DMS114 treated with DMSO at 0.1 percent for 48 hours (cell line): ENCODE measurements around the gene HOXD12.
A peak's percentile ranks its signal among the peaks of the same experiment; 100 is the strongest.

Experiments used
- DNase-seq: peaks from one replicate; lab custom pipeline; 2025; ENCODE audit not compliant: unreplicated experiment; lab: John Stamatoyannopoulos, UW

Gene HOXD12

DNA sequence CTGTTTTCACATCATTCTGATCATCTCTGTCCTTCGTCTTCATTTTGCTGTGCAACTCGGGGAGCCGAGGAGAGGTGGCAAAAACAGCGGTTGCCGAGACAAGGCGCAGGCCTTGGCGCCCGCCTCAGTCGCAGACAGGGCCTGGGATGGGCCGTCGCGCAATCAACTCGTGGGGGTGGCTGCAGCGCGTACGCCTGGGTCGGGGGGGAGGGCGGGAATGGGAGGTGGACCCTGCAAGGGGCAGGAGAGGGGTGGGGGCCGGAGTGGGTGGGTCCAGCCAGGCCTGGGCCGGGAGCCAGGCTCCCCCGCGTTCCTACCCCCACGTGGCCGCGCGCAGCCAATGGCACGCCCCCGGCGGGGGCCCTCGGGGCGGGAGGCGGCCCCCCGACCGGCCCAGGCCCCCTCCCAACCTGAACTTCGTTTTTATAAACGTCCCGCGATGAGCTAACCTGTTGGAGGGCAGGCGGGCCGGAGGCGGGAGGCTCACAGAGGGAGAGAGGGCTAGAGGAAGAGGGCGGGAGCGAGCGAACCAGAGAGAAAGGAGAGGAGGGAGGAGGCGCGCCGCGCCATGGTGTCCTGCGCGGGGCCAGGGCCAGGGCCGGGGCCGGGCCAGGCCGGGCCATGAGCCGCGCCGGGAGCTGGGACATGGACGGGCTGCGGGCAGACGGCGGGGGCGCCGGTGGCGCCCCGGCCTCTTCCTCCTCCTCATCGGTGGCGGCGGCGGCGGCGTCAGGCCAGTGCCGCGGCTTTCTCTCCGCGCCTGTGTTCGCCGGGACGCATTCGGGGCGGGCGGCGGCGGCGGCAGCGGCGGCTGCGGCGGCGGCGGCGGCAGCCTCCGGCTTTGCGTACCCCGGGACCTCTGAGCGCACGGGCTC lies 7.1 kb upstream of the HOXD12 start, which contains the start of gene HOXD13:
Gene HOXD13 (plus strand): TSS at position 452 of the 875 bp plus-strand sequence. CDS start 170 bp downstream, at position 622.
- no peak for DNase-seq

- no peak for DNase-seq
Observed at GRCh38 chr2:176093145-176093897, 6.3 kb upstream of the HOXD12 start.

GRCh38 chr2:176093898-176094249 lies 5.7 kb upstream of the HOXD12 start:
- DNase-seq: no peak

GRCh38 chr2:176094349-176094748 lies 5.2 kb upstream of the HOXD12 start:
- no peak for DNase-seq

- no peak for DNase-seq
Observed at GRCh38 chr2:176095421-176095820, 4.2 kb upstream of the HOXD12 start.

DNA sequence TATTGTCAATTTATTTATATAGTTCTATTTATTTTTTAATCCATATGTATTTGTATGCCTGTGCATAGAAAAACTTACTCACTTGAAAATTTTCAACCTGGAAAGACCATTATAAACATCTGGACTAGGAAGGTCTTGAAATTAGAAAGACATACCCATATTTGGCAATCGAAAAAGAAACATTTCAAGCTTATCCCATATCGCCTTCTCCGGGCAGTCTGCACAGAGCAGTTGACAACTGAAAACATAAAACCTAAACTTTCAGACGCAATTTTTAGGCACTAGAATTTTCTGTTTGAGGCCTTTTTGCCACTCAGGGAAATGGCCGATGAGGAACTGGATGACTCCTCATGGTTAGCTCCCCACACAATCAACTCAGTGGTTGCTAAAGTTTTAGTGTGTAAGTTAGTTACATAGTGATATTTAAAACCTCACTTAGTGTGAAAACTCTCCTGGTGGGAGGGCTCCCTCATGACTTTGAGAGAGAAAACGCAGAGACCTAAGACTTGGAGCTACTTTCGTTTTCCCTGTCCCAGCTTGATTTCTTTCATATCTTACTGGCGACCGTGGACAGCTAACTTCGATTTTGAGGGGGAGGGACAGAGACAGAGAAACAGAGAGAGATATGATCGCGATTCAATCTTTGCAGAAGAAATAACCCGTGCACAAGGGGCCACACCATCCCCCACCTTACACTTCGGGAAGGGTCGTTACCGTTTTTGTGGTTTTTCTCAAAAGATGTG lies 3.2 kb upstream of the HOXD12 start:
- DNase-seq: no peak

DNA sequence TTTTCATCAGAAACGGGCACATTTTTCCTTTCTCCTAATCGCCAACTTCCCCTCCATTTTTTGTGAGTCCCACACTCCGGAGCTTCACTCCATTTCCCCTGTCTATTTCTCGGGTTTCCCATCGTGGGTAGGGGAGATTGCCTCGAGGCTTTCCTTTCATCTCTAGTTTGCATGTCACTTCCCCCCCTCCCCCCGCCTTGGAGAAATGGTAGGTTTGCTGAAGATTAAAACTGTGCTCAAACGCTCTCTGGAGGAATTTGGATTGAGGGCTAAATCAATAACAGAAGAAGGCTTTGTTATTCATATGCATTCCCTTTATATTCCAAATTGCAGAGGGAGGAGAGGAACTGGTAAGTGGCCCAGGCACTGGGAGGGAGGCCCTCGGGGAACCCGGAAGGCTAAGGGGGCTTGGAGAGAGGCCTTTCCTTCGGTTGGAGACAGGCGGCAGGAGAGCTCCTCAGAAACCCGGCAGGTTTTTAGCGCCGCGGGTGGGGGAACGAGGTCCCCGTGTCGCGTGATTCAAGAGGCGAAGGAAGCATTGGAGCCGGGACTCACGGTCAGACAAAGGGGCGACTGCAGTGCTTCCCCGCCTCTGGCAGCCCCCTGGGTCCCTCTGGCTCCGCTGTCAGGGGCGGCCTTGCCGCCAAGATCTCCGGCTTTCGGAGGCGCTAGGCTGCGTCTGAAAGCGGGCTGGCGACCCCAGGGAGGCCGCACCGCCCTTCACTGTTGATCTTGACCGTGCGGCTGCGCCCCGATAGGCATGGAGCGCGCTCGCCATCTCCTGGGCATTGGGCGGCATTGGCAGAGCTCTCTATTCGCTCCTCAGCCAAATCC lies 2.4 kb upstream of the HOXD12 start:
- peak; percentile 45 for DNase-seq

GRCh38 chr2:176097820-176098365 lies 1.7 kb upstream of the HOXD12 start:
- DNase-seq: no peak

- no peak for DNase-seq
Observed at GRCh38 chr2:176098366-176099158, 1.0 kb upstream of the HOXD12 start.

GRCh38 chr2:176099159-176099727 lies 352 bp upstream of the HOXD12 start:
- no peak for DNase-seq

DNA sequence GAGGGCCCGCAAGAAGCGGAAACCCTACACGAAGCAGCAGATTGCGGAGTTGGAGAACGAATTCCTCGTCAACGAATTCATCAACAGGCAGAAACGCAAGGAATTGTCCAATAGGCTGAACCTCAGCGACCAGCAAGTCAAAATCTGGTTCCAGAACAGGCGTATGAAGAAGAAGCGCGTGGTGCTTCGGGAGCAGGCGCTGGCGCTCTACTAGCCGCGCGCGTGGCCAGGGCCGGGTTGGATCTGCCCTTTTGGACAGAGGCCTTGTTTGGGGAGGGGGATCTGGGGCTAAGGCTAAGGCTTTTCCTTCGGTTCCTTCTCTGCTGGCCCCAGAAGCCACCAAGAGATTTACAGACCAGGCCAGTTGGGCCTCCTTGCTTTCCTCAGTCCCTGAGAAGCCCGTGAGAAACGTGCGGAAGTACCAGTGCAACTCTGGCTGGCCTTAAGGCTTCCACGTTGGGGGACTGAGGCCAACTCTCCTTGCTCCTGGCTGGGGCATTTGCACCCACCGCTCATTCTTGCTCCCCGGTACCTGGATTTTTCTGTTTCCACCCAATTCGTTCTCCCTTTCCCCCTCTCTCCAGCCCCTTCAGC lies 1.0 kb downstream of the HOXD12 start:
- no peak for DNase-seq

- no peak for DNase-seq
Observed at GRCh38 chr2:176101216-176101830, 1.7 kb downstream of the HOXD12 start.

DNA sequence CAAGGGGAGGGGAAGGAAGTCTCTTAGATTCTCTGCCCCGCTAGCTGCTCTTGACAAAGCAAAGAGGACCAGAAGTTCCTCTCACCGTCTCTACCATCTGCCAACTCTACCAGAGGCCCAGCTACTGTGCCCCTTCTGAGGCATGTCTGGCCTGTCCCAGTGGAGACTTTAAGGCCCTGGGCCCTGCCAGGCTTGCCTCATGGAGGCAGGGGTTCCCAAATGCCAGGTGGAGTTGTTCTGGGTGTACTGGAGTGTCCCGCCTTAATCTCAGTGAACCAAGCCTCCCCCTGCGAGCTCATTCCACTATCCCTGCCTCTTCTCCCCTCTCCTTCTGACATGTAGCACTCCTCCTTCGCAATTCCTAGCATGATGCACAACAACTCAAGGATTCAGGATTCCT lies 2.2 kb downstream of the HOXD12 start:
- DNase-seq: no peak

DNA sequence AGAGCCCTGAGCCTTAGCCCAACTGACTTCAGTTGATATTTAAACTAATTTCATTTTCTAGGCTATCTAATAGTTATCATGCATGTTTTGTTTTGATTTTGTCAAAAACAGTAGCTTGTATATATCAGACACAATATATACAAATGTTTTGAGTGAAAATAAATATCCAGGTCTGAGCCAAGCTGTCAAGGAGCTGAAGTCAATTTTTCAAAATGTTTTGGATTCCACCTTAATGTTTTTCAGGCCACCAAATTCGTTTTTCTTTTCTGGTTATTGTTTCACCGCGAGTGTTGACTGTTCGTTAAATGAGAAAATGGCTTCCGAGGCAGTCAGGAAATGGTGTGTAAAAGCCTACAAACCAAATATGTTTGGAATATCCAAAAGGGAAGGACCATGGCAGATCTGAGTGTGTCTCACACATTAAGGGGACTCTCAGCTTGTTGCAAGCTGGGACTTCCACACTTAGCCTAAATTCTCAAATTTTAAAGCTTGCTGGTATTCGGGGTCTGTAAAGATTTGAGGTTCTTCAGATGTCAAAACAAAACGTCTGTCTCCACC lies 2.8 kb downstream of the HOXD12 start:
- no peak for DNase-seq

- DNase-seq: no peak
Observed at GRCh38 chr2:176103194-176103593, 3.6 kb downstream of the HOXD12 start.

DNA sequence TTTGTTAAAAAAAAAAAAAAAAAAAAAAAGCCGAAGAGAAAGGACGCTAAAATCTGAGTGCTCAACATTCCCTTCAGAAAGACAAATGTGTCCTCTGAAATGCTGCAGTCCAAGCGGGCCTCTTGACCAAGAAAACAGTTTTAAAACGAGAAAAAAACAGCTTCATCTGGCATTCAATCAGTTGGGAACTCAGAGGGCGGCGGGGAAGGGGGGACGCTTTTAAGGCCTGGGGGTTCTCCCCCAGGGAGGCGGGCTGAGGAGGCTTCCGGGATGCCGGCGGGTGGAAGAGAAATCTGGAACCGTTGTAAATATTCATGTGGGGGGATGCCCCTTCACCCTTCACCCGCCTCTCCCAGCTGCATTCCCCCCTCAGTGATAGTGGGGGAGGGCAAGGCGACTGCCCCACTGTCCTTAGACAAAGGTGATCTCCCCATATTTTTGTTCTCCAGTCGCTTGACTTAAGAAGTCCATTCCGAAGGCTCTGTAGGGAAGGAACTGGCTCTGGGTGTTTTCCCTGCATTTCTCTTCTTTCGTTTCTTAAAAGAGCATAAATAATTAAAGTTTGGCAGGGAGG lies 4.2 kb downstream of the HOXD12 start:
- no peak for DNase-seq

GRCh38 chr2:176104316-176105077 lies 4.9 kb downstream of the HOXD12 start:
- DNase-seq: no peak
